Bronchial epithelial cell (primary cell): ENCODE data around the gene ZNF45. TPM values are rescaled to one million over a fixed set of nuclear protein-coding genes. Genes with fewer than 3 reads are reported as not detected.

Experiments used
- DNase-seq: peaks from one replicate; pipeline ENCODE4 v3.0.0-alpha.2; 2010; ENCODE audit warnings: low read depth
- FAIRE-seq: peaks from 2 replicates; lab custom pipeline; 2011; peaks lifted over from hg19 to GRCh38; lab: Jason Lieb, UNC
- H3K27me3 ChIP-seq: 2 replicates; pipeline ENCODE4 v1.5.1; 2011; ENCODE audit warnings: low read length; ENCODE audit not compliant: control insufficient read depth, insufficient read depth
- H3K36me3 ChIP-seq: 2 replicates; pipeline ENCODE4 v1.5.1; 2011; ENCODE audit warnings: low read length; ENCODE audit not compliant: control insufficient read depth, insufficient read depth
- H3K4me3 ChIP-seq: 2 replicates; pipeline ENCODE4 v1.5.1; 2011; ENCODE audit warnings: mild to moderate bottlenecking, low read depth, low read length, control low read depth
- total RNA-seq: library from RNA; depleted of rRNA; stranded (reverse); fragments of >200 nt; gene quantifications from 2 replicates; pipeline ENCODE4 v1.2.1, GENCODE V29; 2014
- TF ChIP-seq, protein P1 (sequence below): IDR thresholded peaks from 2 replicates; pipeline ENCODE4 v1.5.1; 2011; ENCODE audit warnings: mild to moderate bottlenecking, moderate library complexity, low read length, control low read depth, inconsistent platforms; ENCODE audit not compliant: insufficient read depth, severe bottlenecking

Gene ZNF45
- total RNA-seq, 1 donor from 2014 or later, result 13.7 TPM

DNA sequence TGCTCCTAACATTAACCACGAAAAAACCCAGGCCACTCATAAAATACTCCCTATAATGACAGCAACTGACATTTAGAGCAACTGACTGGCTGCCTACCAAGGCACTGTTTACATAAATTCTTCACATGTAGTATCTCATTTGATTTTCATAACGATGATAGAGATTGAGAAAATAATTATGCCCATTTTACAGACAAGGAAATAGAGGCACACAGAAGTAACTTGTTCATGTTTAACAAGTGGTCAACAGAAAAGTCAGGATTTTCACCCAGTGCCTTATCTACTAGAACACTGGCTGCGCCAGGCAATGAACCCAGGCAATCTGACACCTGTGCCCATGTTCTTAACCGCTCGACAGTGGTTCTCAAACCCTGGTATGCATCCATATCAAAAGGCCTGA, 6.3 kb downstream of the ZNF45 start:
- TF ChIP-seq, protein P1, sequence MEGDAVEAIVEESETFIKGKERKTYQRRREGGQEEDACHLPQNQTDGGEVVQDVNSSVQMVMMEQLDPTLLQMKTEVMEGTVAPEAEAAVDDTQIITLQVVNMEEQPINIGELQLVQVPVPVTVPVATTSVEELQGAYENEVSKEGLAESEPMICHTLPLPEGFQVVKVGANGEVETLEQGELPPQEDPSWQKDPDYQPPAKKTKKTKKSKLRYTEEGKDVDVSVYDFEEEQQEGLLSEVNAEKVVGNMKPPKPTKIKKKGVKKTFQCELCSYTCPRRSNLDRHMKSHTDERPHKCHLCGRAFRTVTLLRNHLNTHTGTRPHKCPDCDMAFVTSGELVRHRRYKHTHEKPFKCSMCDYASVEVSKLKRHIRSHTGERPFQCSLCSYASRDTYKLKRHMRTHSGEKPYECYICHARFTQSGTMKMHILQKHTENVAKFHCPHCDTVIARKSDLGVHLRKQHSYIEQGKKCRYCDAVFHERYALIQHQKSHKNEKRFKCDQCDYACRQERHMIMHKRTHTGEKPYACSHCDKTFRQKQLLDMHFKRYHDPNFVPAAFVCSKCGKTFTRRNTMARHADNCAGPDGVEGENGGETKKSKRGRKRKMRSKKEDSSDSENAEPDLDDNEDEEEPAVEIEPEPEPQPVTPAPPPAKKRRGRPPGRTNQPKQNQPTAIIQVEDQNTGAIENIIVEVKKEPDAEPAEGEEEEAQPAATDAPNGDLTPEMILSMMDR, result no peak
- Histone ChIP-seq H3K27me3 (no peaks in the 10 kb centered on the region), H3K4me3 (no peak overlapping the region), H3K36me3 (peaks cover 20% of the 10 kb centered on the region)
- FAIRE-seq, result no peak
- DNase-seq, result no peak

DNA sequence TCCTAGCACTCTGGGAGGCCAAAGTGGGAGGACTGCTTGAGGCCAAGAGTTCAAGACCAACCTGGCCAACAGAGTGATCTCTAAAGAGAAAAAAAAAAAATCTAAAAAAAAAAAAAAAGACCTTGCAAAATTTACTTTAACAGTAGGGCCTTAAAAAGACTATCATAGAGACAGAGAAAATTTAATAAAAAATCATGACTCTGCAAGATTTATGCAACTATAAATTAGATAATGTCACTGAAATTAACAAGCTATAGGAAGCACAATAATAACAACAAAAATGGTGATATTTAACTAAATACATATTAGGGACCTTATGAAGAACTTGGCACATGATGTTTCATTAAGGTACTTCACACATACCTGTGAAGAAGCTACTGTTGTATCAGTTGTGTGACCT, 11.2 kb downstream of the ZNF45 start:
- no peak for DNase-seq
- Histone ChIP-seq H3K27me3 (no peaks in the 10 kb centered on the region), H3K4me3 (no peak overlapping the region), H3K36me3 (peaks cover 18% of the 10 kb centered on the region)
- TF ChIP-seq, protein P1, result no peak
- FAIRE-seq, result no peak

DNA sequence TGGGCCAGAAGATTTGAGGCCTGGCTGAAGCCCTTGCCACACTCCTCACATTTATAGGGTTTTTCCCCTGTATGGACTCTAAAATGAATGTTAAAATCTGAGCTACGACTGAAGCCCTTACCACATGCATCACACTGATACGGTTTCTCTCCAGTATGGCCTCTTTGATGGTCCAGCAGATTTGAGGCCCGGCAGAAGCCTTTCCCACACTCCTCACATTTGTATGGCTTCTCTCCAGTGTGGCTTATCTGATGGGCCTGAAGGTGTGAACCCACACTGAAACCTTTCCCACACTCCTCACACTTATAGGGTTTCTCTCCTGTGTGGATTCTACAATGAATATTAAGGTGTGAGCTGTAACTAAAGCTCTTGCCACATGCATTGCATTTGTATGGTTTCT, 21.0 kb downstream of the ZNF45 start:
- peaks cover 15% of the 10 kb centered on the region for H3K36me3 ChIP-seq
- H3K4me3 ChIP-seq, result no peak overlapping the region
- no peaks in the 10 kb centered on the region for H3K27me3 ChIP-seq
- TF ChIP-seq, protein P1, result no peak
- FAIRE-seq (no peak), DNase-seq (no peak)

DNA sequence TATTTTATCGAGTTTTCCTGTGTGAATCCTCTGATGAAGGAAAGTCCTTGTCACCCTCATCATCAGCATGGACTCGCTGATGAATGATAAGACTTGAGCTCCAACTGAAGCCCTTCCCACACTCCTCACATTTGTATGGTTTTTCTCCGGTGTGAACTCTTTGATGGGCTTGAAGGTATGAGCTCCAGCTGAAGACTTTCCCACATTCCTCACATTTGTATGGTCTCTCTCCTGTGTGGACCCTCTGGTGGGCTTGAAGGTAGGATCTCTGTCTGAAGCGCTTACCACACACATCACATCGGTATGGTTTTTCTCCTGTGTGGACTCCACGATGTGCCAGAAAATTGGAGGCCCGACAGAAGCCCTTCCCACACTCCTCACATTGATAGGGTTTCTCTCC, 21.7 kb downstream of the ZNF45 start:
- Histone ChIP-seq H3K4me3 (no peak overlapping the region), H3K36me3 (peaks cover 13% of the 10 kb centered on the region), H3K27me3 (no peaks in the 10 kb centered on the region)
- TF ChIP-seq, protein P1, result no peak
- DNase-seq (no peak), FAIRE-seq (no peak)

DNA sequence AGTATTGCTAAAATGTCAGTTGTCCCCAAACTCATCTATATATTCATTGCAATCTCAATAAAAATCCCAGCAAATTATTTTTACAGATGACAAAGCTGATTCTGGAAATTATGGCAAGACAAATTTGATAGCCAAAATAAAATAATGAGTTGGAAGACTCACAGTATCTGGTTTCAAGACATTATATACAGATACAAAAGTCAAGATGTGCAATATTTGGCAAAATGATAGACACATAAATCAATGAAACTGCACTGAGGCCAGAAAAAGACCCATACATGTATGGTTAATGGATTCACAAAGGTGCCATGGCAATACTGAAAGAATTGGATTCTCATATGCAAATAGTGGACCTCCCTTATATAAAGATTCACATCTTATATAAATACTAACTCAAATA, 24.2 kb downstream of the ZNF45 start:
- no peak for FAIRE-seq

DNA sequence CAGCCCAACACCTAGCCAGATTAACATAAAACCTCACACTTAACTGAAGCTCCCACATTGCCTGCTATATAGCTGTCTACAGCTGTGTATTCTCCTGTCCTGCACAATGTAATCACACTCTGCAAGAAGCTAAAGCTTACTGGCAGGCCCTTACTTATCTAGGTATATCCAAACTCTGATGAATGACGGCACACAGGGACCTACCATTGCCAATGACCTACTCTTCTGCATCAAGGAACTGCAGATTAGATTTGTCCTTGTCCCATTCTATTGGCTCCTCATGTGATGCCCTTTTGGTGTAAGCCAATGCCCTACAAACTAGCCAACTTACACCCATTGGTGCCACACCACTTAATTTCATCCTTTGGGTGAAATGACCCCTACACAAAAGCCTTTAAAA, 26.4 kb downstream of the ZNF45 start:
- no peak overlapping the region for H3K4me3 ChIP-seq
- TF ChIP-seq, protein P1, result no peak
- DNase-seq (no peak), FAIRE-seq (peak; percentile 62)
- H3K27me3 ChIP-seq, result no peaks in the 10 kb centered on the region
- H3K36me3 ChIP-seq, result peaks cover 2% of the 10 kb centered on the region

More for the DNA sequence above, 24.2 kb downstream of the ZNF45 start:
- Histone ChIP-seq H3K36me3 (peaks cover 7% of the 10 kb centered on the region), H3K27me3 (no peaks in the 10 kb centered on the region), H3K4me3 (no peak overlapping the region)
- TF ChIP-seq, protein P1, result no peak
- no peak for DNase-seq
